H1 (cell line): ENCODE measurements around the gene GRXCR1. TPM values are rescaled to one million over a fixed set of nuclear protein-coding genes. Genes with fewer than 3 reads are reported as not detected.

Experiments used
- CTCF ChIA-PET: fragments of 300-600 bp; sonication (Branson Sonifier 250); formaldehyde crosslinking; loops from one replicate; lab custom pipeline; 2021; ENCODE audit not compliant: partially characterized antibody; lab: Charles Lee
- POLR2A ChIA-PET: fragments of 300-600 bp; sonication (Branson Sonifier 250); formaldehyde crosslinking; loops from one replicate; lab custom pipeline; 2021; ENCODE audit warnings: inconsistent platforms; ENCODE audit not compliant: partially characterized antibody; lab: Charles Lee
- DNase-seq, 2 experiments: peaks; one replicate each; pipeline versions ENCODE4 v3.0.0 to v3.0.0-alpha.2; 2010 to 2022; ENCODE audit warnings: low spot score in 2 of 2, low read depth in 1 of 2, mixed read lengths in 1 of 2
- FAIRE-seq: peaks from 2 replicates; lab custom pipeline; 2011; peaks lifted over from hg19 to GRCh38; lab: Jason Lieb, UNC
- H2AFZ ChIP-seq: 2 replicates; pipeline ENCODE4 v1.8.1; 2012; ENCODE audit warnings: low read length, inconsistent platforms
- H2AK5ac ChIP-seq: 2 replicates; pipeline ENCODE4 v1.6.1; 2013; ENCODE audit warnings: low read depth, low read length
- H2BK120ac ChIP-seq: replicated peaks from 2 replicates; pipeline ENCODE3; 2013; ENCODE audit warnings: low read depth, low read length, inconsistent platforms
- H2BK12ac ChIP-seq: 2 replicates; pipeline ENCODE4 v1.6.1; 2013; ENCODE audit warnings: low read depth, low read length
- H2BK15ac ChIP-seq: 2 replicates; pipeline ENCODE4 v1.6.1; 2013; ENCODE audit warnings: low read length
- H2BK20ac ChIP-seq: 2 replicates; pipeline ENCODE4 v1.6.1; 2013; ENCODE audit warnings: low read length
- H2BK5ac ChIP-seq: 2 replicates; pipeline ENCODE4 v1.6.1; 2013; ENCODE audit warnings: low read depth, low read length
- H3K14ac ChIP-seq: 2 replicates; pipeline ENCODE4 v1.6.1; 2013; ENCODE audit warnings: inconsistent platforms; ENCODE audit not compliant: insufficient read length
- H3K18ac ChIP-seq: 2 replicates; pipeline ENCODE4 v1.6.1; 2013; ENCODE audit warnings: low read length; ENCODE audit errors: extremely low read depth
- H3K23ac ChIP-seq: 2 replicates; pipeline ENCODE4 v1.6.1; 2013; ENCODE audit warnings: inconsistent platforms; ENCODE audit not compliant: insufficient read length
- H3K23me2 ChIP-seq: 2 replicates; pipeline ENCODE4 v1.6.1; 2013; ENCODE audit warnings: low read depth, low read length
- H3K27ac ChIP-seq: 2 replicates; pipeline ENCODE4 v1.6.1; 2011; ENCODE audit warnings: low read depth, low read length, inconsistent platforms
- H3K27me3 ChIP-seq, 4 experiments: replicated peaks in 1 of 4; 1 replicate in 1 of 4; 2 replicates in 3 of 4; pipeline versions ENCODE4 v1.6.1 to v1.8.1; 2011 to 2013; ENCODE audit warnings: low read length in 3 of 4, mild to moderate bottlenecking in 3 of 4, inconsistent platforms in 2 of 4, mixed read lengths in 2 of 4, moderate library complexity in 1 of 4; ENCODE audit not compliant: control insufficient read depth in 3 of 4, insufficient read depth in 3 of 4; ENCODE audit errors: extremely low read depth in 1 of 4
- H3K36me3 ChIP-seq, 4 experiments: 2 replicates each; pipeline versions ENCODE4 v1.6.1 to v1.8.1; 2011 to 2013; ENCODE audit warnings: mild to moderate bottlenecking in 4 of 4, low read length in 3 of 4, moderate library complexity in 2 of 4, control low read depth in 1 of 4, inconsistent platforms in 1 of 4; ENCODE audit not compliant: insufficient read depth in 4 of 4, control insufficient read depth in 2 of 4
- H3K4ac ChIP-seq: replicated peaks from 2 replicates; pipeline ENCODE3; 2013; ENCODE audit warnings: low read length, low read depth, mixed read lengths, inconsistent platforms; ENCODE audit not compliant: insufficient read length
- H3K4me1 ChIP-seq, 4 experiments: replicated peaks in 1 of 4; 1 replicate in 1 of 4; 2 replicates in 3 of 4; pipeline versions ENCODE4 v1.6.1 to v1.8.1; 2011 to 2013; ENCODE audit warnings: low read length in 3 of 4, inconsistent platforms in 2 of 4, mixed read lengths in 1 of 4; ENCODE audit not compliant: insufficient read depth in 4 of 4, control insufficient read depth in 3 of 4
- H3K4me2 ChIP-seq, 2 experiments: 2 replicates each; pipeline versions ENCODE4 v1.6.1 to v1.8.1; 2011 to 2013; ENCODE audit warnings: low read depth in 2 of 2, low read length in 2 of 2, control low read depth in 1 of 2, inconsistent platforms in 1 of 2, mild to moderate bottlenecking in 1 of 2; ENCODE audit not compliant: insufficient read depth in 1 of 2
- H3K4me3 ChIP-seq, 4 experiments: fragments of 200-600, 300-600 bp in 1 of 4; sonication (generic), shearing (Covaris generic), sonication (Bioruptor Twin) in 1 of 4; 2 replicates each; pipeline versions ENCODE4 v1.5.1 to v1.8.1; 2011 to 2016; ENCODE audit warnings: low read length in 4 of 4, low read depth in 3 of 4, control low read depth in 2 of 4, inconsistent platforms in 2 of 4, mild to moderate bottlenecking in 2 of 4, mixed read lengths in 1 of 4, moderate library complexity in 1 of 4; ENCODE audit not compliant: insufficient read depth in 2 of 4; ENCODE audit errors: extremely low read depth in 1 of 4
- H3K56ac ChIP-seq: replicated peaks from 2 replicates; pipeline ENCODE3; 2013; ENCODE audit warnings: low read depth, mild to moderate bottlenecking, mixed read lengths, low read length, inconsistent platforms; ENCODE audit not compliant: insufficient read length
- H3K79me1 ChIP-seq: 2 replicates; pipeline ENCODE4 v1.6.1; 2013; ENCODE audit warnings: low read depth, low read length, control low read depth
- H3K79me2 ChIP-seq, 2 experiments: 2 replicates each; pipeline versions ENCODE4 v1.6.1 to v1.8.1; 2012 to 2013; ENCODE audit warnings: low read length in 2 of 2, mild to moderate bottlenecking in 2 of 2, inconsistent platforms in 1 of 2; ENCODE audit not compliant: insufficient read depth in 2 of 2, control insufficient read depth in 1 of 2
- H3K9ac ChIP-seq, 4 experiments: replicated peaks in 1 of 4; 1 replicate in 1 of 4; 2 replicates in 3 of 4; pipeline versions ENCODE4 v1.6.1 to v1.8.1; 2011 to 2013; ENCODE audit warnings: low read depth in 3 of 4, low read length in 3 of 4, control low read depth in 2 of 4, mild to moderate bottlenecking in 2 of 4, moderate library complexity in 2 of 4, inconsistent platforms in 1 of 4; ENCODE audit errors: extremely low read depth in 1 of 4
- H3K9me3 ChIP-seq, 2 experiments: 2 replicates each; pipeline versions ENCODE4 v1.6.1 to v1.8.1; 2012 to 2013; ENCODE audit warnings: mild to moderate bottlenecking in 2 of 2, moderate library complexity in 2 of 2, control low read depth in 1 of 2, inconsistent platforms in 1 of 2, low read depth in 1 of 2, low read length in 1 of 2, mixed read lengths in 1 of 2; ENCODE audit not compliant: insufficient read depth in 2 of 2
- H4K20me1 ChIP-seq, 2 experiments: replicated peaks in 1 of 2; 2 replicates each; pipeline versions ENCODE3 to v1.8.1; 2011 to 2013; ENCODE audit warnings: inconsistent platforms in 2 of 2, low read length in 2 of 2, mild to moderate bottlenecking in 1 of 2; ENCODE audit not compliant: insufficient read depth in 2 of 2, control insufficient read depth in 1 of 2
- H4K5ac ChIP-seq: 2 replicates; pipeline ENCODE4 v1.6.1; 2013; ENCODE audit warnings: low read length, low read depth, mixed read lengths, inconsistent platforms; ENCODE audit not compliant: insufficient read length
- H4K8ac ChIP-seq: 2 replicates; pipeline ENCODE4 v1.8.0; 2013; ENCODE audit warnings: mild to moderate bottlenecking, moderate library complexity, low read length, inconsistent platforms; ENCODE audit not compliant: insufficient read depth; ENCODE audit errors: extremely low read depth
- H4K91ac ChIP-seq: replicated peaks from 2 replicates; pipeline ENCODE3; 2013; ENCODE audit warnings: low read length, mixed read lengths, inconsistent platforms; ENCODE audit not compliant: insufficient read length
- BRCA1 ChIP-seq: IDR thresholded peaks from 2 replicates; pipeline ENCODE4 v1.6.1; 2012; ENCODE audit warnings: low read depth, low read length, improper control_type of control experiment
- KDM1A ChIP-seq: fragments of 200-600, 300-600 bp; sonication (generic); IDR thresholded peaks from 2 replicates; pipeline ENCODE4 v1.7.1; 2016; ENCODE audit warnings: mild to moderate bottlenecking, low read length, borderline replicate concordance
- SP2 ChIP-seq: IDR thresholded peaks from 2 replicates; pipeline ENCODE4 v1.6.1; 2012; ENCODE audit warnings: mild to moderate bottlenecking, low read length, inconsistent platforms
- WGBS, 2 experiments: shearing (Covaris generic) in 1 of 2; methylation state at CpG; one replicate each; pipeline versions ENCODE4 v1.1.6 to v1.1.7; 2013 to 2015; ENCODE audit warnings: low lambda C conversion rate in 2 of 2, mixed read lengths in 2 of 2, inconsistent platforms in 1 of 2, low coverage in 1 of 2, missing lambda C conversion rate in 1 of 2; ENCODE audit not compliant: insufficient replicate concordance in 2 of 2, insufficient coverage in 1 of 2, insufficient read length in 1 of 2; ENCODE audit errors: extremely low coverage in 1 of 2, missing lambda C conversion rate in 1 of 2; 5-methylcytosine and 5-hydroxymethylcytosine counted together
- polyA plus RNA-seq, 7 experiments: library from polyadenylated mRNA; depleted of rRNA in 3 of 7; stranded (reverse) in 5 of 7; unstranded in 2 of 7; fragments of >200 nt in 5 of 7; fragments of 200-250 nt in 2 of 7; gene quantifications; 1 replicate in 5 of 7; 2 replicates in 1 of 7; 4 replicates in 1 of 7; pipeline versions ENCODE4 v1.2.1 to v1.2.3, GENCODE V29; 2011 to 2013; ENCODE audit warnings: missing spikeins in 2 of 7, mixed read lengths in 2 of 7
- total RNA-seq: library from RNA; stranded (reverse); fragmentation: NEBNext Ultra II Directional; extraction: Animal tissue kit (Norgen Biotek cat#: 25700); gene quantifications from 2 replicates; pipeline ENCODE4 v1.2.1, GENCODE V29; 2021

Gene GRXCR1
- total and polyA plus RNA-seq, 2 of the 8 experiments (the other 6 are each of a cell fraction or from before 2014, with no cell fraction given), result not detected

DNA sequence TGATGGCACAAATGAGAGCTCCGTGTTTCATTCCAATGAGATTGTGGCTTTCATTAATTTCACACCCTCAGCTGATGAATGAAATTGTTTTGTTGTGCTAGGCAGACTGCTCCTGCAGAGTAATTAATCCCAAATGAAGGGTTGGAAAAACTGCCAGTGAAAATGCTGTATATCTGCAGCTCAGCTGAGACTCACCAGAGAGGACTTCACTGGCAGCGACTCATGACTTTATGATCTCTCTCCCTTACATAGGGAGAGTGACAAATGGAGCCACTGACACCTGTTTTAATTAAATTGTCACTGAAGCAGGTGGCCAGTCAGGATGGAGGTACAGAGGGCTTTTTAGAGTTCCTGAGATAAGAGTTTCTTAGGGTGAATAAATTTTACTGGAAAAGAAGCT, 24.8 kb downstream of the GRXCR1 start:
- Histone ChIP-seq H2BK20ac (no peak overlapping the region), H2BK12ac (no peak overlapping the region), H3K27me3 (no peaks in the 10 kb centered on the region), H3K9me3 (no peaks in the 10 kb centered on the region), H2AFZ (no peak overlapping the region), H3K27ac (no peak overlapping the region), H2BK15ac (no peak overlapping the region), H3K79me1 (no peaks in the 10 kb centered on the region), H2BK120ac (no peak overlapping the region), H4K91ac (no peak overlapping the region), H3K79me2 (no peaks in the 10 kb centered on the region), H3K56ac (no peak overlapping the region), H3K4me2 (no peak overlapping the region), H4K5ac (no peak overlapping the region), H3K23me2 (no peaks in the 10 kb centered on the region), H2BK5ac (no peak overlapping the region), H3K4ac (no peak overlapping the region), H3K18ac (no peak overlapping the region), H3K4me1 (no peaks in the 10 kb centered on the region), H2AK5ac (no peak overlapping the region), H3K36me3 (no peaks in the 10 kb centered on the region), H3K23ac (no peak overlapping the region), H4K20me1 (no peaks in the 10 kb centered on the region), H3K9ac (no peak overlapping the region), H3K4me3 (no peak overlapping the region), H3K14ac (no peak overlapping the region), H4K8ac (no peak overlapping the region)
- ChIA-PET CTCF (no interaction called here), POLR2A (no interaction called here)
- FAIRE-seq (no peak), DNase-seq (no peak)
- TF ChIP-seq SP2 (no peak), KDM1A (no peak), BRCA1 (no peak)
- WGBS, 2 experiments, result 85% methylated on average over 2 of the region's 2 CpGs; no CpG with 5 or more reads in 1 of the 2 experiments
